T-cell (primary cell): ENCODE data around the gene SLC25A15. TPM values are rescaled to one million over a fixed set of nuclear protein-coding genes. Genes with fewer than 3 reads are reported as not detected.

Experiments
- ATAC-seq, 4 experiments: fragments of 200-7000 bp in 3 of 4; fragments of 150-1000 bp in 1 of 4; cut with Tn5 transposase; replicated peaks in 1 of 4; 1 replicate in 3 of 4; 2 replicates in 1 of 4; pipeline ENCODE4 v1.10.0; 2021; ENCODE audit warnings: moderate library complexity in 3 of 4, mild to moderate bottlenecking in 2 of 4, moderate number of reproducible peaks in 1 of 4
- CTCF ChIA-PET, 2 donors: fragments of 300-600 bp; sonication (Branson Sonifier 250); formaldehyde crosslinking; loops; one replicate each; lab custom pipeline; 2022; ENCODE audit warnings: antibody characterized with exemption in 2 of 2; lab: Charles Lee
- POLR2A ChIA-PET, 2 donors: fragments of 300-600 bp; sonication (Branson Sonifier 250); formaldehyde crosslinking; loops; one replicate each; lab custom pipeline; 2022; ENCODE audit warnings: antibody characterized with exemption in 2 of 2; lab: Charles Lee
- DNase-seq, 35 experiments: peaks; one replicate each; pipeline versions ENCODE4 v3.0.0 to v3.0.0-alpha.2; 2013 to 2023
- H3K27ac ChIP-seq: one replicate; pipeline ENCODE4 v1.5.1; 2013; ENCODE audit warnings: low read length
- H3K27me3 ChIP-seq, 2 experiments: replicated peaks in 1 of 2; 1 replicate in 1 of 2; 2 replicates in 1 of 2; pipeline versions ENCODE4 v1.6.1 to v1.7.0; 2013; ENCODE audit warnings: low read length in 1 of 2, mixed read lengths in 1 of 2; ENCODE audit not compliant: control insufficient read depth in 2 of 2, insufficient read depth in 2 of 2; ENCODE audit errors: extremely low read depth in 1 of 2
- H3K36me3 ChIP-seq, 2 donors: 1 replicate in 1 of 2; 2 replicates in 1 of 2; pipeline versions ENCODE4 v1.6.1 to v1.7.0; 2013; ENCODE audit warnings: low read length in 1 of 2; ENCODE audit not compliant: control insufficient read depth in 2 of 2, insufficient read depth in 1 of 2; ENCODE audit errors: extremely low read depth in 1 of 2
- H3K4me1 ChIP-seq, 2 experiments: 1 replicate in 1 of 2; 2 replicates in 1 of 2; pipeline versions ENCODE4 v1.6.1 to v1.7.0; 2013; ENCODE audit warnings: low read length in 2 of 2, mixed read lengths in 1 of 2; ENCODE audit not compliant: insufficient read depth in 2 of 2, control insufficient read depth in 1 of 2; ENCODE audit errors: extremely low read depth in 1 of 2
- H3K4me3 ChIP-seq, 2 donors: 1 replicate in 1 of 2; 2 replicates in 1 of 2; pipeline versions ENCODE4 v1.5.1 to v1.7.0; 2013; ENCODE audit warnings: mild to moderate bottlenecking in 2 of 2, low read length in 1 of 2, moderate library complexity in 1 of 2; ENCODE audit not compliant: control insufficient read depth in 1 of 2; ENCODE audit errors: extremely low read depth in 1 of 2
- H3K9me3 ChIP-seq: 2 replicates; pipeline ENCODE4 v1.7.0; 2013
- H3K27ac Mint-ChIP-seq, 2 donors: one replicate each; pipeline ENCODE4 v1.8.0; 2020 to 2021; ENCODE audit warnings: mild to moderate bottlenecking in 2 of 2, mixed read lengths in 2 of 2
- H3K27me3 Mint-ChIP-seq, 2 donors: one replicate each; pipeline ENCODE4 v1.8.0; 2021 to 2022; ENCODE audit warnings: mixed read lengths in 2 of 2
- H3K36me3 Mint-ChIP-seq: one replicate; pipeline ENCODE4 v1.8.0; 2021; ENCODE audit warnings: mixed read lengths
- H3K4me1 Mint-ChIP-seq, 3 donors: one replicate each; pipeline ENCODE4 v1.8.0; 2020 to 2022; ENCODE audit warnings: mixed read lengths in 3 of 3, mild to moderate bottlenecking in 1 of 3
- H3K4me3 Mint-ChIP-seq, 3 donors: one replicate each; pipeline ENCODE4 v1.8.0; 2020 to 2022; ENCODE audit warnings: mild to moderate bottlenecking in 3 of 3, mixed read lengths in 3 of 3, moderate library complexity in 3 of 3
- H3K9me3 Mint-ChIP-seq, 3 donors: one replicate each; pipeline ENCODE4 v1.8.0; 2020 to 2022; ENCODE audit warnings: mixed read lengths in 3 of 3
- WGBS: methylation state at CpG from one replicate; pipeline ENCODE4 v1.1.5; 2013; ENCODE audit warnings: missing lambda C conversion rate; ENCODE audit not compliant: insufficient coverage; 5-methylcytosine and 5-hydroxymethylcytosine counted together
- total RNA-seq, 35 experiments: library from RNA in 6 of 35; stranded (reverse) in 6 of 35; fragments of 120-200 nt in 1 of 35; gene quantifications; one replicate each; pipeline versions ENCODE4 v1.2.1 to v1.2.4 and lab custom pipeline; 2013 to 2026

Gene SLC25A15
- total RNA-seq, 5 donors from 2014 or later (not counting 1 experiment from before 2014, with no cell fraction given): 6.1 to 13.4 (median 10.2) TPM

DNA sequence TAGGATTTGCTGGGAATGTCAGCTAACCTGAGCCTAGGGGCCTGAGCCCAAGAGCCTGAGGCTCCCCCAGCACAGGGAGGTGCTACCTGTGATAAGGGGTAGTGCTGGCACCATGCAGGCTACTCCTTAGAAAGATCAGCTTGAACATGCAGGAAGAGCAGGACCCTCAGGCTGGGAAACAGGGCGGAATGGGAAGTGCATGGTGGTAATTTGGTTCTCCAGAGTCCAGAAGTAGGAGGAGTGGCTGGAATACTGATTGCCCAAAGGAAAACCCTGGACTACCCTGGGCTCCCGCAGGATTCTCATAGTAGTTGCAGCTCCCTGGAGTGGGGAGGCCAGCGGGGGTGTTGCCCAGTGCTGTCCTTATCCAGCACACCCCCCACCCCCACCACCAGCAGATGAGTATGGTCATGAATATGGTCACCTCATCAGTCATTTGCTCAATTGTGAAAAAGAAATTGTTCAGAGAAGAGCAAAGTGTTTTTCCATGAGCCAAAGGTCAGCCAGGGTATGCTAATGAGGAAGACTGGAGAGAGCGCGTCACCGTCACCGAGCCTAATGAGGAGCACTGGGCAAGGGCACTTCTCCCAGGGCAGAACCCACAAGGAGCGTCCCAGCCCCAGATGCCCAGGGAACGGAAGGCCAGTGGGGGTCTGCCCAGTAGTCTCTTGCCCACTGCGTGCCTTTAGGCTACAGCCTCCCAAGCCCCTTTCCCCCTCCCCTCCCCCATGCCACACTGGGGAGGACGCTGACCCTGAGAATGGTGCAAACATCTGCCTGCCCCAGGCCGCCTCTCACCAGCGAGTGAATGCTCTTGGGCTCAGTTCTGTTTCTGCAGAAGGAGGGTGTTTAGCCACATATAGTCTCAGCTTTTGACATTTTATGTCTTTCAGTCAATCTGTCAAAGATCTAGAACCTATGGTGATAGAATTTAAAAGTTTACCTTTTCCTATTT lies 5.3 kb downstream of the SLC25A15 start:
- Histone ChIP-seq H3K36me3 (peaks cover 2 to 36% of the 10 kb centered on the region in 2 donors), H3K27ac (no peak overlapping the region), H3K27me3 (no peaks in the 10 kb centered on the region), H3K4me1 (peaks cover 0 to 17% of the 10 kb centered on the region in 2 experiments), H3K9me3 (no peaks in the 10 kb centered on the region), H3K4me3 (no peak overlapping the region)
- DNase-seq: no peak
- Mint-ChIP-seq H3K27me3 (no peaks in the 10 kb centered on the region), H3K36me3 (peaks cover 34% of the 10 kb centered on the region), H3K4me3 (no peak overlapping the region), H3K27ac (no peak overlapping the region), H3K4me1 (peaks cover 13 to 42% (median 40%) of the 10 kb centered on the region in 3 donors), H3K9me3 (no peaks in the 10 kb centered on the region)
- ChIA-PET POLR2A (interaction anchor here in 1 of 2 donors (0.7 kb wide), 1 partner anchor 1098 kb away, joined by 5 read pairs; no protein-coding TSS in a partner anchor), CTCF (no interaction called here)
- ATAC-seq: no peak
- 95% methylated on average over 6 of the region's 13 CpGs for WGBS

DNA sequence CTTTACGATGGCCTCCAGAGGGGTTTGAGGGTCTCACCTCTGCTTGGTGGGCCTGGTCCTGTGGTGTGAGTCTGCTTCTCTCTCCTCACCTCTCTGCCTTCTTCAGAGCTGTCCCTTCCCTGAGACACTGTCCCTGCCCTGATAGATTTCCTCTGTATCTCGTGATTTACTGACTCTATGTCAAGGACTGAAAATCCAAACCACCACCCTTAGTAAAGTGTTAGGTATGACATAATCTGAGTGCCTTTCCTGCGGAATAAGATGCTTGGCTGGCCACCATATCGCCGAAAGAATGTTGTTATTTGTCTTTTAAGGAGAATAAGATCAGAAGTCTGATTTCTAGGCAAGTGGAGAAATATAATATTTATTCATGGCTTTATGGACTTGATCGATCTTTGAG lies 7.2 kb downstream of the SLC25A15 start:
- CTCF ChIA-PET: no interaction called here
- Mint-ChIP-seq H3K9me3 (no peaks in the 10 kb centered on the region), H3K27ac (peak overlapping the region; percentile 15 to 17), H3K4me1 (peaks cover 13 to 29% (median 29%) of the 10 kb centered on the region in 3 donors), H3K36me3 (peaks cover 50% of the 10 kb centered on the region), H3K27me3 (no peaks in the 10 kb centered on the region), H3K4me3 (no peak overlapping the region)
- H3K9me3 ChIP-seq: no peaks in the 10 kb centered on the region
- DNase-seq (no peak), ATAC-seq (no peak)
- POLR2A ChIA-PET: interaction anchor here in 1 of 2 donors (0.7 kb wide), 1 partner anchor 28 kb away, joined by 4 read pairs; no protein-coding TSS in a partner anchor
- H3K27me3 ChIP-seq: no peaks in the 10 kb centered on the region
- H3K27ac ChIP-seq: no peak overlapping the region
- H3K4me1 ChIP-seq: peaks cover 0 to 8% of the 10 kb centered on the region in 2 experiments
- peaks cover 2 to 47% of the 10 kb centered on the region in 2 donors for H3K36me3 ChIP-seq
- WGBS: 100% methylated on average over 2 of the region's 6 CpGs
- no peak overlapping the region for H3K4me3 ChIP-seq

- Histone ChIP-seq H3K27ac (peak overlapping the region; percentile 44), H3K36me3 (peaks cover 2 to 56% of the 10 kb centered on the region in 2 donors), H3K9me3 (no peaks in the 10 kb centered on the region), H3K27me3 (no peaks in the 10 kb centered on the region), H3K4me1 (peaks cover 0 to 6% of the 10 kb centered on the region in 2 experiments), H3K4me3 (peak overlapping the region in 1 of 2 donors; percentile 19)
- CTCF ChIA-PET: interaction anchor here in 1 of 2 donors (0.6 to 1.1 kb wide), 2 partner anchors 28 to 1257 kb away, joined by 3 read pairs; no protein-coding TSS in a partner anchor
- Mint-ChIP-seq H3K27ac (peak overlapping the region; percentile 78 to 91), H3K9me3 (no peaks in the 10 kb centered on the region), H3K27me3 (no peaks in the 10 kb centered on the region), H3K36me3 (peaks cover 60% of the 10 kb centered on the region), H3K4me1 (peaks cover 9 to 18% (median 18%) of the 10 kb centered on the region in 3 donors), H3K4me3 (peak overlapping the region; percentile 53 to 64 (median 59))
- peak; percentile 48 to 81 (median 70) for ATAC-seq
- DNase-seq: peak in 9 of 35 experiments; percentile 6 to 48 (median 13)
- WGBS: 68% methylated on average over 3 of the region's 9 CpGs
- POLR2A ChIA-PET: interaction anchor here in 1 of 2 donors (0.6 kb wide), 1 partner anchor 84 kb away, joined by 3 read pairs; no protein-coding TSS in a partner anchor
These were observed 9.0 kb downstream of the SLC25A15 start for GRCh38 chr13:40798380-40798779.

GRCh38 chr13:40799508-40799907 lies 10.1 kb downstream of the SLC25A15 start:
- ATAC-seq (no peak), DNase-seq (no peak)
- Mint-ChIP-seq H3K9me3 (no peaks in the 10 kb centered on the region), H3K4me1 (peaks cover 9 to 18% (median 18%) of the 10 kb centered on the region in 3 donors), H3K27ac (peak overlapping the region in 1 of 2 donors; percentile 91), H3K4me3 (no peak overlapping the region), H3K36me3 (peaks cover 65% of the 10 kb centered on the region), H3K27me3 (no peaks in the 10 kb centered on the region)
- peaks cover 2 to 53% of the 10 kb centered on the region in 2 donors for H3K36me3 ChIP-seq
- no peaks in the 10 kb centered on the region for H3K27me3 ChIP-seq
- H3K27ac ChIP-seq: no peak overlapping the region
- peaks cover 0 to 6% of the 10 kb centered on the region in 2 experiments for H3K4me1 ChIP-seq
- no peaks in the 10 kb centered on the region for H3K9me3 ChIP-seq
- CTCF ChIA-PET: no interaction called here
- H3K4me3 ChIP-seq: no peak overlapping the region
- 100% methylated on average over 1 of the region's 4 CpGs for WGBS
- POLR2A ChIA-PET: no interaction called here

DNA sequence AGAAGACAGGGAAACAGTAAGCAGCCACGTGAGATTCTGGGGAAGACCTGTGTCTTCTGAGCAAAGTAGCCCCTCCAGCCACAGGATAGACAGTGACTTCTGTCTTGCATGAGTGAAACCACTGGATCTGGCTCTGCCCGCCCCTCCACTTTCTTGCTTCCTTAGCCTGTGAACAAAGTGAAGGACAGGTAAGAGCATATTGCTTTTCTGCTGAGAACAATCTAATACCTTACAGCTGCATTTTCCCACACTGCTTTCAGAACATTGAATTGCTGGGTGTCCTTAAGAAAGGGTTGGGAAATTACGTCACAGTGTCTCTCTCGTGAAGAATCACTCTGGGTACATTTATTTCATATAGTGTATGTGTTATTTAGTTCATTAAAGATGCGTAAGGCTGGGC lies 11.1 kb downstream of the SLC25A15 start:
- no peaks in the 10 kb centered on the region for H3K9me3 ChIP-seq
- Mint-ChIP-seq H3K27me3 (no peaks in the 10 kb centered on the region), H3K9me3 (no peaks in the 10 kb centered on the region), H3K27ac (peak overlapping the region in 1 of 2 donors; percentile 66), H3K4me1 (peaks cover 9 to 18% (median 16%) of the 10 kb centered on the region in 3 donors), H3K4me3 (no peak overlapping the region), H3K36me3 (peaks cover 64% of the 10 kb centered on the region)
- peaks cover 0 to 6% of the 10 kb centered on the region in 2 experiments for H3K4me1 ChIP-seq
- no peak overlapping the region for H3K4me3 ChIP-seq
- no peak overlapping the region for H3K27ac ChIP-seq
- DNase-seq (no peak), ATAC-seq (no peak)
- whole genome bisulfite sequencing: 93% methylated on average over 3 of the region's 5 CpGs
- H3K36me3 ChIP-seq: peaks cover 8 to 52% of the 10 kb centered on the region in 2 donors
- CTCF ChIA-PET: interaction anchor here in 1 of 2 donors (0.5 to 0.6 kb wide), 2 partner anchors 53 to 102 kb away, joined by 3 read pairs; no protein-coding TSS in a partner anchor
- H3K27me3 ChIP-seq: no peaks in the 10 kb centered on the region
- POLR2A ChIA-PET: no interaction called here
